ENCODE data around the gene C1QTNF12.
A peak's percentile ranks its signal among the peaks of the same experiment; 100 is the strongest.

Gene C1QTNF12, protein sequence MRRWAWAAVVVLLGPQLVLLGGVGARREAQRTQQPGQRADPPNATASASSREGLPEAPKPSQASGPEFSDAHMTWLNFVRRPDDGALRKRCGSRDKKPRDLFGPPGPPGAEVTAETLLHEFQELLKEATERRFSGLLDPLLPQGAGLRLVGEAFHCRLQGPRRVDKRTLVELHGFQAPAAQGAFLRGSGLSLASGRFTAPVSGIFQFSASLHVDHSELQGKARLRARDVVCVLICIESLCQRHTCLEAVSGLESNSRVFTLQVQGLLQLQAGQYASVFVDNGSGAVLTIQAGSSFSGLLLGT

DNA sequence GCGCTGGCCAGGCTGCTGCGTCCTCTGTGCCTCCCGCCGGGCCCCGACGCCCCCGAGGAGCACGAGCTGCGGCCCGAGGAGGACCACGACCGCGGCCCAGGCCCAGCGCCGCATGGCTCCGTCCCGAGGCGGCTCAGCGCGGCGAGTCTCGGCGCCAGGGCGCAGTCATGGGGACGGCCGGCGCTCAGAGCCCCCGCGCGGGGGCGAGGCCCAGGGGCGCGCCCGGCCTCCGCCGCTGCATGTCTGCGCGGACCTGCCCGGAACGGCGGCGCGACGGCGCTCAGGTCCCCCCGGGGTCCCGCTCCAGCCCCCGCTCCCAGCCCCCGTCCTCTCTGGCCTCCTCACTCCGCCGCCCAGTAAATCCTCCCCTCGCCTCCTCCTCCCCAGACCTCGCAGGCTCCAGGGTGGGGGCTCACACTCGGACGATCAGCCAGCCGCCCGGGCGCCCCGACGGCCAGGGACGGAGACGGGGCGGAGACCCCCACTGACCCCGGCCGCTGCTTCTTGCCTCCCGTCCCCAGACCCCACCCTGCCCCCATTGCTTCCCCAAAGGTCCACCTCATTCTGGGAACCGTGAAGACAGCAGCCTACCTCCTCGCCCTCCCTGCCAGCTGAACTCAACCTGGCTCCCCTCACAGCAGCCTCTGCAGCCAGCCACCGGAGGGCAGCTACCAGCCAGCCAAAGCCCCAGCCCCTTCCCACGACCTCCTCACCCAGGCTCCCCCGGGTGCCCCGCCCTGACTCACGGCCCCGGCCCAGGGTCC is at the start of gene C1QTNF12:
TSS of gene C1QTNF12 (minus strand) at position 146 of the 764 bp plus-strand sequence. CDS start at position 114, 32 bp downstream.
- no peak for DNase-seq

DNA sequence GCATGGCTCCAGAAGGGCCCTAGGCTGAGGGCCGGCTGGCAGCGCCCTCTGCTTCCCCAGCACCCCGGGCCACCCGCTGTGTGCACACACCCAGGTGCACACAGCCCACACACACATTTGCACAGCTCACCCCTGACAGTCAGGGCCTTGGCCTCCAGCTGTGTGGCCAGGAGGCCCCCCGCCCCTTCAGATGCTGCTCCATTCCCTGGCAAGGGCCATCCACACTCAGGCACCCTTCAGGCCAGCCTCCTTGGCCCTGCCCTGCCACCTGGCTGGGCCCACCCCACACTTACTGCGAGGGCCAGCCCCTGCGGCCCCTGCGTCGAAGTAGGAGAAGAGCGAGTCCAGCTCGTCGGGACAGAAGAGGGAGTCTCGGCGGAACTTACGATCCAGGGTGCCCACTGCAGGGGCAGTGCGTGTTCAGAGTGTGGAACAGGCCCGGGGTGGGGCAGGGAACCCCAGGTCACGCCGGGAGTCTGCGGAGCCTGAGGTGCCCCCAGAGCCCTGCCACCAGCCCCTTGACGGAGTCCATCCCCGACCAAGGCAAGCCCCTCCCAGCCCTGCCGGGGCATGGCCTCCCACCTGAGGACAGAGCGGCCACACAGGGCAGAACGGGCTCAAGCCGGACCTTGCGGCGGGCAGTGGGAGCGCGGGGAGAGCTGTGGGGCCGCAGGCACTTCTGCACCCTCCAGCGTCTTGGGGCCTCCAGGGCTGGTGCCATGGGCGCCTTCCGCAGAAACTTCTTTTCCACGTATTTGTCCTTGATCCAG is 48.8 kb upstream of the C1QTNF12 start:
- DNase-seq: no peak

GRCh38 chr1:1294250-1294890 is 47.8 kb upstream of the C1QTNF12 start:
- no peak for DNase-seq

DNA sequence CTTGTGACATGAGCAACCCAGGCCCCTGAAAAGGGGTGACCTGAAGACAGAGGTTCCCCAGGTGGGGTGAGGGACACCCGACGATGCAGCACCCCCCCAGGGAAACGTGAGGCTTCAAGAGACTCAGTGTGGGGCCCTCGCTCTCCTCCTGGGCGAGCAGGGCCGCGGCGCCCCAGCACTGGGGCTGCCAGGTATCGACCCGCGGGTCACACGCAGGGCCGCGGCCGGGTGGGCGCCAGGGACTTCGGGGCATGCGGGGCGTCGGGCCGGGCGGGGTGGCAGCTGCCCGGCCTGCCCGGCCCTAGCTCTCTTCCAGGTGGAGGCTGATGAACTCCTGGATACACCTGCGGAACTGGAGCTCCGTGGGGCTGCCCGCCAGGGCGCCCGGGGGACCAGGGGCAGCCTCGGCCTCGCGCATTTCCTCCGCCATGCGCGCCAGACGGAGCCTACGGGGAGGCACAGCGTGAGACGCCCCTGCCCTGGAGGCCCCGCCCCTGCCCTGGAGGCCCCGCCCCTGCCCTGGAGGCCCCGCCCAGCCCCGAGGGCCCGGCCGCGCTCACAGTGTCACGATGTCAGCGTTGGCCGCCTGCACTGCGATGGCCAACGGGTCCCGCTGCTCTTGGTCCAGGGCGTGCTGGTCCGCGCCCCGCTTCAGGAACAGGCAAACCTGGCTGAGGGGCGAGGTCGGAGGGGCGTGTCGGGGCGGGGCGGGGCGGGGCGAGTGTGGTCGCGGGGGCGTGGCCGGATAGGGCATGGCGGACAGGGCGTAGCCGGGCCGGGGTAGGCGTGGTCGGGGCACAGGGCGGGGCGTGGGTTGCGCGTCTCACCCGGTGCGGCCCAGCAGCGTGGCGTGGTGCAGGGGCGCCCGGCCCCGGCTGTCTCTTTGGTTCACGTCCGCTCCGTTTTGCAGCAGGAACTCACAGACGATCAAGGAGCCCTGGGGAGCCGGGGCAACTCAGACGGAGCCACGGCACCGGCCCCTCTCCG is 47.0 kb upstream of the C1QTNF12 start:
- no peak for DNase-seq

DNA sequence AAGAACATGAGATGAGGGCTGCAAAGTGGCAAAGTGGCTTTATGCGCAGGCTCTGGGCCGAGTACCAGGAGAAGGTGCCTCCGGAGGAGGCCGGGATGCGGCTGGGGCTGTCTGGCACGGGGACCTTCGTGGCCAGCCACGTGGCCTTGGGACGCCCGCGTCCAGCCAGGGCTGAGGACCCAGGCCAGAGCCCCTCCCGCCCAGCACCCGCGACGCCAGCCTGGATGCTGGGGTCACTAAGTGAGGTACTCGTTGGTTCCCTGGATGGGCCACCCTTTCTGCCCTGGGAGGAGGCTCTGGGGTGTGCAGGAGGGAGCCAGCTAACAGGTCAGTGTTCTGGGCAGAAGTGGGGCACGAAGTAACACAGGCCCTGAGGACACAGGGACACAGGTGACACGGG is 46.3 kb upstream of the C1QTNF12 start:
- no peak for DNase-seq

- DNase-seq: no peak
Measured at GRCh38 chr1:1292442-1292779, 45.9 kb upstream of the C1QTNF12 start.

- peak in 13 of 51 donors; percentile 9 to 44 (median 33) for DNase-seq
Measured at GRCh38 chr1:1291548-1292441, 45.3 kb upstream of the C1QTNF12 start.

GRCh38 chr1:1291023-1291528 is 44.6 kb upstream of the C1QTNF12 start:
- DNase-seq: peak in 3 of 51 donors; percentile 23 to 31 (median 26)

DNA sequence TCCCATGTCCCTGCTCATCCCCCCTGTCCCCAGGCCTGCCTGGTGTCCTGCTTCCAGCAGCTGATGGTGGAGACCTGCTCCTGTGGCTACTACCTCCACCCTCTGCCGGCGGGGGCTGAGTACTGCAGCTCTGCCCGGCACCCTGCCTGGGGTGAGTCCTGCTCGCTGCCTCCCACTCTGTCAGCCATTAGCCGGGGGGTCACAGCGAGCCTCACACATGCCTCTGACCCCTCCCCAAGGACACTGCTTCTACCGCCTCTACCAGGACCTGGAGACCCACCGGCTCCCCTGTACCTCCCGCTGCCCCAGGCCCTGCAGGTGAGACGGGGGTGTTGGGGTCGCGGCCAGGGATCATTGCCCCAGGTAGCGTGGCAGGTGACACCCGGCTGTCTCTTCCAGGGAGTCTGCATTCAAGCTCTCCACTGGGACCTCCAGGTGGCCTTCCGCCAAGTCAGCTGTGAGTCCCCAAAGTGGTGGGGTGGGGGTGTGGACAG is 43.8 kb upstream of the C1QTNF12 start:
- DNase-seq: peak in 6 of 51 donors; percentile 20 to 56 (median 32)

- no peak for DNase-seq
Measured at GRCh38 chr1:1287288-1288110, 41.0 kb upstream of the C1QTNF12 start.

DNA sequence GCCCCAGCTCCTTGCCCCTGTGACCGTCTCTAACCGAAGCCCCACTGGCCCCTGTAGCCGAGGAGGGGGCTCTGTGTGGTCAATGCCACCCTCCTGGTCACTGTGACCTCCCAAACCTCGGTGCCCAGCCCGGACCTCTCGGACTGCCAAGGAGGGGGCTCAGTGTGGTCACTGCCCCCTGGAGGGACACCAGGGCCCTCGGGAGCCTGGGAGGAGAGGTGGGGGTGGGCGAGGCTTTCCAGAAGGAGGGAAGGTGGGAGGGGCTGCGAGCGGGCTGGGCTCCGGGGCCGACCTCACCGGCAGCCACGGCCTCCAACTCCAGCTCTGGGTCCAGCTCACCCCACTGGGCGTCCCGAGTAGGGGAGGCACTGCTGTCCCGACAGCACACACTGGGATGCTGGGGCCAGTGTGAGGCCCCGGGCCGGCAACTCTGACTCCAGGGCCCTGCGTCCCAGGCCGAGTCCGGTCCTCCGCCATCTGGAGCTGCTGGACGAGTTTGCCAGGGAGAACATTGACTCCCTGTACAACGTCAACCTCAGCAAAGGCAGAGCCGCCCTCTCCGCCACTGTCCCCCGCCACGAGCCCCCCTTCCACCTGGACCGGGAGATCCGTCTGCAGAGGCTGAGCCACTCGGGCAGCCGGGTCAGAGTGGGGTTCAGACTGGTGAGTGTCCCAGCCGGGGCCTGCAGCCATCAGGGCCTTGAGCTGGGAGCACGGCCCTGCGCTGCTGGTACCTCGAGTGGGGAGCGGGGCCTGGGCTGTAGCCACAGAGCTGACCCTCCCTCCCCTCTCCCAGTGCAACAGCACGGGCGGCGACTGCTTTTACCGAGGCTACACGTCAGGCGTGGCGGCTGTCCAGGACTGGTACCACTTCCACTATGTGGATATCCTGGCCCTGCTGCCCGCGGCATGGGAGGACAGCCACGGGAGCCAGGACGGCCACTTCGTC is 40.1 kb upstream of the C1QTNF12 start:
- no peak for DNase-seq

DNA sequence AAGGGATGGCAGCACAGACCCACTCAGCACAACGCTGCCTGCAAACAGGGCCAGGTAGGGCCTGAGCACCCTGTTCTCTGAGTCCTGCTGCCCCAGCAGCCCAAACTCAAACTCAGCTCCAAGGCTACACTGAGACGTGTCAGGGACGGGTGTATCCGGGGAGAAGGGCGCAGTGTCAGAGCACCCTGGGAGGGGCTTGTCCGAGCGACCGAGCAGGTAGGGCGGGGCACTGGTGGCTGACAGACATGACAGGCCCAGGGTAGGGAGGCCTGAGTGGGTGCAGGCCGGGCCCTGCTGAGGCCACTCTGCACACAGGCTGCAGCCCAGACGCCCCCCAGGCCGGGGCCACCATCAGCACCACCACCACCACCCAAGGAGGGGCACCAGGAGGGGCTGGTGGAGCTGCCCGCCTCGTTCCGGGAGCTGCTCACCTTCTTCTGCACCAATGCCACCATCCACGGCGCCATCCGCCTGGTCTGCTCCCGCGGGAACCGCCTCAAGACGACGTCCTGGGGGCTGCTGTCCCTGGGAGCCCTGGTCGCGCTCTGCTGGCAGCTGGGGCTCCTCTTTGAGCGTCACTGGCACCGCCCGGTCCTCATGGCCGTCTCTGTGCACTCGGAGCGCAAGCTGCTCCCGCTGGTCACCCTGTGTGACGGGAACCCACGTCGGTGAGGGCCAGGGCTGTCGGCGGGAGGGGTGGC is 39.2 kb upstream of the C1QTNF12 start:
- no peak for DNase-seq

- DNase-seq: no peak
Measured at GRCh38 chr1:1285102-1285571, 38.6 kb upstream of the C1QTNF12 start.

- no peak for DNase-seq
Measured at GRCh38 chr1:1284221-1285101, 37.9 kb upstream of the C1QTNF12 start.

DNA sequence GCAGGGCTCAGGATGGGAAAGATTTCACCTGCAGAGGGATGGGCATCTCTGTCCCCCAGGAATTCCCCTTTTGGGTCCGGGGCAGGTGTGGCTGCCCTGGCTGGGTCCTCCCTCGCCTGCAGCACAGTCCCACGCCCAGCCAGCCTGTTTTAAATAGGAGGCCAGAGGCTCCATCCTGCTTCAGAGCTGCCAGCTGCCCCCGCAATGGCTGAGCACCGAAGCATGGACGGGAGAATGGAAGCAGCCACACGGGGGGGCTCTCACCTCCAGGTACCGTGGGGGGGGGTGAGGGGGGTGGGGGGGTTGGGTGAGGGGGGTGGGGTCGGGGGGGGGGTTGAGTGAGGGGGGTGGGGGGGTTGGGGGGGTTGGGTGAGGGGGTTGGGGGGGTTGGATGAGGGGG is 37.3 kb upstream of the C1QTNF12 start:
- DNase-seq: no peak

All from hypothalamus (tissue), 51 donors.